Subcutaneous adipose tissue (tissue), 4 donors: ENCODE data around the gene TNFSF12. TPM values are rescaled to one million over a fixed set of nuclear protein-coding genes. Genes with fewer than 3 reads are reported as not detected.

Source experiments
- total RNA-seq, 4 donors: library from RNA; depleted of rRNA; stranded (reverse); fragments of >200 nt; gene quantifications; one replicate each; pipeline ENCODE4 v1.1.0, GENCODE V29; 2016
- TF ChIP-seq, protein P1 (sequence below): fragments of 450-650 bp; IDR thresholded peaks from one replicate; pipeline ENCODE4 v1.5.1; 2016; ENCODE audit warnings: low read depth, mild to moderate bottlenecking, control low read depth, antibody characterized with exemption, moderate library complexity

The TNFSF12 gene, protein sequence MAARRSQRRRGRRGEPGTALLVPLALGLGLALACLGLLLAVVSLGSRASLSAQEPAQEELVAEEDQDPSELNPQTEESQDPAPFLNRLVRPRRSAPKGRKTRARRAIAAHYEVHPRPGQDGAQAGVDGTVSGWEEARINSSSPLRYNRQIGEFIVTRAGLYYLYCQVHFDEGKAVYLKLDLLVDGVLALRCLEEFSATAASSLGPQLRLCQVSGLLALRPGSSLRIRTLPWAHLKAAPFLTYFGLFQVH
- 10 to 100 TPM; 21.2 to 61.9 (median 58.7) TPM for total RNA-seq

DNA sequence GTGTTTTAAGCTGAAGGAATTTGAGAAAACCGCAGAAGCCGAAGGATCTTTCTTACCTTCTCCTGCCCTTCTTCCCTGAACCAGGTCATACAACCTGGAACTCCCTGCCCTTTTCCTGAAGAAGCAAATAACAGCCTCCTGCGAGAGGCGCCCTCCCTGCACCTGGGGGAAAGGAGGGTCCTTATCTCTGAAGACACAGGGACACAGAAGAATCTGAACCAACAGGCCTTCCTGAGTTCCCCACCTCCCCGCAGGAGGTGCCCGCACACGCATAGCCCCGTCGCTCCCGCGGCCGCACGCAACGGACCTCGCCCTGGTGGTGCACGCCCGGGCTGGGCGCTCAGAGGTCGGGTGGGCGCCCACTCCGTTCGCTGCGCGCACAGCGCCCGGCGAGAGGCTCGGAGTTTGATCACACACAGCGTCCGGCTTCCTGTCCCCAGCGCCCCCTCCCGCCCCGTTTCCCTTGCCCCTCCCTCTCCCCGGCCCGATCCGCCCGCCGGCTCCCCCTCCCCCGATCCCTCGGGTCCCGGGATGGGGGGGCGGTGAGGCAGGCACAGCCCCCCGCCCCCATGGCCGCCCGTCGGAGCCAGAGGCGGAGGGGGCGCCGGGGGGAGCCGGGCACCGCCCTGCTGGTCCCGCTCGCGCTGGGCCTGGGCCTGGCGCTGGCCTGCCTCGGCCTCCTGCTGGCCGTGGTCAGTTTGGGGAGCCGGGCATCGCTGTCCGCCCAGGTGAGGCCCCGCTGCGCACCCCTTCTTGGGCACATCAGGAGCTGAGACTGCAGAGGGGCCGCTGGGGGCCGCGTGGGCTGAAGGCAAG, at the start of gene TNFSF12:
TSS of gene TNFSF12 (plus strand) at position 474 of the 816 bp plus-strand sequence. CDS start at position 570, 96 bp downstream.
- TF ChIP-seq, protein P1, sequence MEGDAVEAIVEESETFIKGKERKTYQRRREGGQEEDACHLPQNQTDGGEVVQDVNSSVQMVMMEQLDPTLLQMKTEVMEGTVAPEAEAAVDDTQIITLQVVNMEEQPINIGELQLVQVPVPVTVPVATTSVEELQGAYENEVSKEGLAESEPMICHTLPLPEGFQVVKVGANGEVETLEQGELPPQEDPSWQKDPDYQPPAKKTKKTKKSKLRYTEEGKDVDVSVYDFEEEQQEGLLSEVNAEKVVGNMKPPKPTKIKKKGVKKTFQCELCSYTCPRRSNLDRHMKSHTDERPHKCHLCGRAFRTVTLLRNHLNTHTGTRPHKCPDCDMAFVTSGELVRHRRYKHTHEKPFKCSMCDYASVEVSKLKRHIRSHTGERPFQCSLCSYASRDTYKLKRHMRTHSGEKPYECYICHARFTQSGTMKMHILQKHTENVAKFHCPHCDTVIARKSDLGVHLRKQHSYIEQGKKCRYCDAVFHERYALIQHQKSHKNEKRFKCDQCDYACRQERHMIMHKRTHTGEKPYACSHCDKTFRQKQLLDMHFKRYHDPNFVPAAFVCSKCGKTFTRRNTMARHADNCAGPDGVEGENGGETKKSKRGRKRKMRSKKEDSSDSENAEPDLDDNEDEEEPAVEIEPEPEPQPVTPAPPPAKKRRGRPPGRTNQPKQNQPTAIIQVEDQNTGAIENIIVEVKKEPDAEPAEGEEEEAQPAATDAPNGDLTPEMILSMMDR = no peak

DNA sequence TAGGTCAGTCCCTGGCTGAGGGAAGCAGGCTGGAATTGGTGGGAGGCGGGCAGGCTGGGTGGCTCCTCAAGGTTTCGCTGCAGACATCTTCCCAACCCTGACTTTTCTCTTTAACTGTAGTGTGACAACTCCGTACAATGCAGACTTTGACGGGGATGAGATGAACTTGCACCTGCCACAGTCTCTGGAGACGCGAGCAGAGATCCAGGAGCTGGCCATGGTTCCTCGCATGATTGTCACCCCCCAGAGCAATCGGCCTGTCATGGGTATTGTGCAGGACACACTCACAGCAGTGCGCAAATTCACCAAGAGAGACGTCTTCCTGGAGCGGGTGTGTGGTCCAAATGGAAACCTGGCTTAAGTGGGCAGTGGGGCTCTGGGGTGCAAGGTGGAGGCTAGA, 49.7 kb upstream of the TNFSF12 start:
- TF ChIP-seq, protein P1 = no peak

DNA sequence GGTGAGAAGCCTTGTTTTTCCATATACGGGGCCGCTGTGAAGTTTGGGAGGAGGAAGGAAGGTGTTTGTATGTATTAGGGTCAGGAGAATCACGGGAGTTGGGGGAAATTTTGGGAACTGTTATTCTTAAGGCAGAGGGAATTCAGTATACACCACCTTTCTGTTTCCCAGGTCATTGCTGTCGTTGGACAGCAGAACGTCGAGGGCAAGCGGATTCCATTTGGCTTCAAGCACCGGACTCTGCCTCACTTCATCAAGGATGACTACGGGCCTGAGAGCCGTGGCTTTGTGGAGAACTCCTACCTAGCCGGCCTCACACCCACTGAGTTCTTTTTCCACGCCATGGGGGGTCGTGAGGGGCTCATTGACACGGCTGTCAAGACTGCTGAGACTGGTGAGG, 47.1 kb upstream of the TNFSF12 start:
- TF ChIP-seq, protein P1 = no peak

DNA sequence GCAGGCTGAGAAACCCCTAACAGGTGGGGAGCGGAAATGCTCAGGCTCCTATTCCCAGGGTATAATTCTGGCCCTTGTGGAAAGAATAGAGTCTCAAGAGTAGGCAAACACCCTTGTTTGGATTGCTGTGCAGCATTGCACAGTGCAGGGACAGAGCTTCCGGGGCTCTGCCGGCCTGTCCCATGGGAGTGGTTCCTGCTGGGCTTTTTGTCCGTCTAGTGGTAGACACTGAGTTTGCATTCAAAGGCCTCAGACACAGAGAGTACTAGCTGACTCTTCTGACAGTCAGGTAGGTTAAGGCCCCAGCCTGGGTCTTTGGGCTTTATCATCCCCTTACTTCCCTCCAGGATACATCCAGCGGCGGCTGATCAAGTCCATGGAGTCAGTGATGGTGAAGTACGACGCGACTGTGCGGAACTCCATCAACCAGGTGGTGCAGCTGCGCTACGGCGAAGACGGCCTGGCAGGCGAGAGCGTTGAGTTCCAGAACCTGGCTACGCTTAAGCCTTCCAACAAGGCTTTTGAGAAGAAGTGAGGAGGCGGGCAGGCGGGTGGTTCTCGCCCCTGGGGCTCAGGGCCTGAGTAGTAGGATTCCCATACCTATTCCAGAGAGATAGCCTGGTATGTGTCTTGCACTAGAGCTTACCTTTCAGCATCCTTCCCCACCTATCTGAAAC, 46.5 kb upstream of the TNFSF12 start:
- TF ChIP-seq, protein P1 = no peak

DNA sequence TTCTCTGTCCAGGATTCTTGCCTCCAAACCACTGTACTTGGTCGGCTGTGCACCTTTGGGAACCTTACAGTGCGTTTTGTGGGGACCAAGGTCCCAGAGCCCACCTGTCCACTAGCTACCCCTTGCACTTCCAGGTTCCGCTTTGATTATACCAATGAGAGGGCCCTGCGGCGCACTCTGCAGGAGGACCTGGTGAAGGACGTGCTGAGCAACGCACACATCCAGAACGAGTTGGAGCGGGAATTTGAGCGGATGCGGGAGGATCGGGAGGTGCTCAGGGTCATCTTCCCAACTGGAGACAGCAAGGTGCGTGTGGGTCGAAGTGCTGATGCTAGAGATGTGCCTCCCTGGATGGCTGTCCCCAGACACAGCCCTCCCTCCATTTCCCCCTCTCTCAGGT, 45.9 kb upstream of the TNFSF12 start:
- TF ChIP-seq, protein P1 = no peak

DNA sequence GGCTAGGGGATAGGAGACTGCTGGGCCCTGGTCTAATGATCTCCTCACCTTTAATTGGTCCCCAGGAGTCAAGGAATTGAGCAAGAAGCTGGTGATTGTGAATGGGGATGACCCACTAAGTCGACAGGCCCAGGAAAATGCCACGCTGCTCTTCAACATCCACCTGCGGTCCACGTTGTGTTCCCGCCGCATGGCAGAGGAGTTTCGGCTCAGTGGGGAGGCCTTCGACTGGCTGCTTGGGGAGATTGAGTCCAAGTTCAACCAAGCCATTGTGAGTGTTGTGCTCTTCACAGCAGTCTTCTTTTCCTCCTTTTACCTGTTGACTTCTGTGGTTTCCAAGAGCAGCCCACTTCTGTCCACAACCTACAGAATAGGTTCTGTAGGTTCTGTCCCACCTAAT, 45.3 kb upstream of the TNFSF12 start:
- TF ChIP-seq, protein P1 = no peak

DNA sequence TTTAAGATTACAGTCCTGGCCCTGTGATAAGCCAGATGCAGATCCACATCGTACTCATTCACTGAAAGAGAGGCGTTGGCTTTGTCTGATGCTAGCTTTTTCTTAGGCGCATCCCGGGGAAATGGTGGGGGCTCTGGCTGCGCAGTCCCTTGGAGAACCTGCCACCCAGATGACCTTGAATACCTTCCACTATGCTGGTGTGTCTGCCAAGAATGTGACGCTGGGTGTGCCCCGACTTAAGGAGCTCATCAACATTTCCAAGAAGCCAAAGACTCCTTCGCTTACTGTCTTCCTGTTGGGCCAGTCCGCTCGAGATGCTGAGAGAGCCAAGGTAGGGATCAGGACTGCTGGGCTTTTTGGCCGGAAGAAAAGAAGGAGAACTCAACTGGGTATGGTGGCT, 40.7 kb upstream of the TNFSF12 start:
- TF ChIP-seq, protein P1 = no peak
